DND-41 (cell line): ENCODE data around the gene BARHL1.

ENCODE experiments used
- ATAC-seq: fragments of 200-7000 bp; cut with Tn5 transposase; 3 replicates; pipeline ENCODE4 v1.9.1; 2021; ENCODE audit warnings: low read depth; ENCODE audit not compliant: insufficient read depth
- DNase-seq: peaks from one replicate; pipeline ENCODE4 v3.0.0-alpha.2; 2020
- H2AFZ ChIP-seq: 2 replicates; pipeline ENCODE4 v1.6.0; 2012; ENCODE audit warnings: low read depth, low read length
- H3K27ac ChIP-seq: 2 replicates; pipeline ENCODE4 v1.5.1; 2012; ENCODE audit warnings: low read length, inconsistent platforms
- H3K27me3 ChIP-seq: fragments of 200-600 bp; sonication (generic); 2 replicates; pipeline ENCODE4 v1.6.0; 2012; ENCODE audit warnings: low read length, mild to moderate bottlenecking, inconsistent platforms; ENCODE audit not compliant: insufficient read depth, poor library complexity
- H3K36me3 ChIP-seq: 2 replicates; pipeline ENCODE4 v1.5.1; 2012; ENCODE audit warnings: low read length, inconsistent platforms; ENCODE audit not compliant: insufficient read depth
- H3K4me1 ChIP-seq: 2 replicates; pipeline ENCODE4 v1.5.1; 2012; ENCODE audit warnings: mild to moderate bottlenecking, low read length; ENCODE audit not compliant: insufficient read depth
- H3K4me2 ChIP-seq: 2 replicates; pipeline ENCODE4 v1.6.0; 2012; ENCODE audit warnings: mild to moderate bottlenecking, moderate library complexity, low read length, inconsistent platforms; ENCODE audit not compliant: insufficient read depth
- H3K4me3 ChIP-seq, 2 experiments: fragments of 200-600 bp in 1 of 2; shearing (Covaris generic) in 1 of 2; 2 replicates each; pipeline ENCODE4 v1.5.1; 2012 to 2016; ENCODE audit warnings: inconsistent platforms in 2 of 2, low read length in 2 of 2, mild to moderate bottlenecking in 2 of 2, low read depth in 1 of 2, moderate library complexity in 1 of 2
- H3K79me2 ChIP-seq: 2 replicates; pipeline ENCODE4 v1.6.0; 2012; ENCODE audit warnings: low read length, inconsistent platforms; ENCODE audit not compliant: insufficient read depth
- H3K9ac ChIP-seq: 2 replicates; pipeline ENCODE4 v1.6.0; 2012; ENCODE audit warnings: low read depth, mild to moderate bottlenecking, inconsistent platforms, low read length, moderate library complexity
- H3K9me3 ChIP-seq: 2 replicates; pipeline ENCODE4 v1.5.1; 2012; ENCODE audit warnings: low read length, moderate library complexity, mild to moderate bottlenecking, inconsistent platforms; ENCODE audit not compliant: insufficient read depth, severe bottlenecking
- H4K20me1 ChIP-seq: 2 replicates; pipeline ENCODE4 v1.6.0; 2012; ENCODE audit warnings: low read length; ENCODE audit not compliant: insufficient read depth
- CTCF ChIP-seq: IDR thresholded peaks from 2 replicates; pipeline ENCODE4 v1.5.1; 2012; ENCODE audit warnings: borderline replicate concordance, low read length, moderate library complexity, mild to moderate bottlenecking; ENCODE audit not compliant: poor library complexity, severe bottlenecking; ENCODE audit errors: extremely low read depth
- EZH2 ChIP-seq: IDR thresholded peaks from 3 replicates; pipeline ENCODE4 v1.6.1; 2012; ENCODE audit warnings: borderline replicate concordance, low read depth, mild to moderate bottlenecking, moderate library complexity, low read length, inconsistent platforms; ENCODE audit not compliant: severe bottlenecking

Gene BARHL1

DNA sequence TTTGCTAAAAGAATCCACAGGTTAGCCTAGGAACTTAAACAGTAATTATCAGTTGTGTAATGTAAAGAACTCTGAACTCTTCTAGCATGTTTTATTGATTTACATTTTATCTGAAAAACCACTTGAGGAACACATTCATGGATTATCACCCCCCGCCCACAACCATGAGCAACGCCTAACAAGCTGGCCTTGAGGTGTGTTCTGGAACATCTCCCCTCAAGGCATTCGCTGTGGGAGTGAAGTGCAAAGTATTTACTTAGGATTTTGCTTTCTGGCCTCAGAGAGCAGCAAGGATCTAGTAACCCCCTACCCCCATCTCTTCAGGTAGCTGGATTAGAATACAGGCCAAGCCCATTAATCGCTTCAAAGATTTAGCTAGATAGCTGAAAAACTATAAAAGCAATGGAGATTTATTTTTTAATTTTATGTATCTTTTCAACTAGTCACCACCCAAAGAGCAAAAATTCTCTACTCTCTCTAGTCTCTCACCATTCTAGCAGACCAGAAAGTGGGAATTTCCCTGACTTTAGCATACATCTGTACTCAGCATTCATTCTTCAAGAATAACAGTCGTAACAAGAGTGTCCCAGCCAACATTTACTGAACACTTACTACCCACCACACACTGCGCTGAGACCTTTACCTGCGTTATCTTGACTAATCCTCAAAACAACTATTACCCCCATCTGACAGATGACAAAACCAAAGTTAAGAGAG, 50.2 kb downstream of the BARHL1 start:
- Histone ChIP-seq H3K4me1 (no peaks in the 10 kb centered on the region), H3K27me3 (no peaks in the 10 kb centered on the region), H4K20me1 (no peaks in the 10 kb centered on the region; the same call in 1 of the 2 replicates), H3K4me3 (no peak overlapping the region), H3K4me2 (no peak overlapping the region), H3K9ac (no peak overlapping the region), H3K9me3 (no peaks in the 10 kb centered on the region), H3K27ac (no peak overlapping the region), H3K79me2 (no peaks in the 10 kb centered on the region), H3K36me3 (peaks cover 46% of the 10 kb centered on the region), H2AFZ (no peak overlapping the region)
- no peak for TF ChIP-seq CTCF
- no peak for TF ChIP-seq EZH2
- ATAC-seq: no peak
- DNase-seq: no peak

GRCh38 chr9:132634327-132634726, 51.9 kb downstream of the BARHL1 start:
- H3K4me3 ChIP-seq: no peak overlapping the region
- no peak overlapping the region for H3K27ac ChIP-seq
- no peak for TF ChIP-seq EZH2
- no peak for TF ChIP-seq CTCF
- ATAC-seq (no peak), DNase-seq (no peak)
- no peak overlapping the region for H2AFZ ChIP-seq
- H3K27me3 ChIP-seq: no peaks in the 10 kb centered on the region
- no peaks in the 10 kb centered on the region for H3K79me2 ChIP-seq
- H3K4me1 ChIP-seq: no peaks in the 10 kb centered on the region
- H3K9me3 ChIP-seq: no peaks in the 10 kb centered on the region
- H3K9ac ChIP-seq: no peak overlapping the region
- no peaks in the 10 kb centered on the region; the same call in 1 of the 2 replicates for H4K20me1 ChIP-seq
- no peak overlapping the region for H3K4me2 ChIP-seq
- peaks cover 50% of the 10 kb centered on the region for H3K36me3 ChIP-seq

GRCh38 chr9:132637351-132637750, 54.9 kb downstream of the BARHL1 start:
- no peaks in the 10 kb centered on the region for H3K9me3 ChIP-seq
- H4K20me1 ChIP-seq: no peaks in the 10 kb centered on the region
- H2AFZ ChIP-seq: no peak overlapping the region
- no peaks in the 10 kb centered on the region for H3K4me1 ChIP-seq
- H3K9ac ChIP-seq: no peak overlapping the region
- DNase-seq (no peak), ATAC-seq (no peak)
- H3K27me3 ChIP-seq: no peaks in the 10 kb centered on the region
- no peaks in the 10 kb centered on the region for H3K79me2 ChIP-seq
- no peak for TF ChIP-seq EZH2
- TF ChIP-seq CTCF: no peak
- peaks cover 51% of the 10 kb centered on the region for H3K36me3 ChIP-seq
- H3K4me2 ChIP-seq: no peak overlapping the region
- no peak overlapping the region for H3K27ac ChIP-seq
- no peak overlapping the region for H3K4me3 ChIP-seq

DNA sequence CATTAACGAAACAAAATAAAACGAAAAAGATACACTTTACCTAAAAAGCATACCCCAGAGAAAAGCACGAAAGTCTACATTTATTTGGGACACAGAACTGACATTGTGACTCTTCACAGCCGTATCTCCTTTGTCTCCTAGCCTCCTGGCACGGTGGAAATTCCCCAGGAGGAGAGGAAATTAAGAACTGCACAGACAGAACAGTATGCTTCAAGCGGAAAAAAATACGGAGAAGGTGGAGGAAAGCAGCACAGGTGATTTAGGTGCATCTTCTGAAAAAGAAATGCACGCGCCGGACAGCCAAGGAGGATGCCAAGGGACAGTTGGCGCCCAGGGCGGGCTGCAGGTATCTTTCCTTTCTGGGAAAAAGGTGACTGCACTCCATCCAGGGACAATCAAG, 55.4 kb downstream of the BARHL1 start:
- Histone ChIP-seq H3K27me3 (no peaks in the 10 kb centered on the region), H4K20me1 (no peaks in the 10 kb centered on the region), H2AFZ (no peak overlapping the region), H3K79me2 (no peaks in the 10 kb centered on the region), H3K4me1 (no peaks in the 10 kb centered on the region), H3K9ac (no peak overlapping the region), H3K4me2 (no peak overlapping the region), H3K4me3 (no peak overlapping the region), H3K27ac (no peak overlapping the region), H3K36me3 (peaks cover 52% of the 10 kb centered on the region), H3K9me3 (no peaks in the 10 kb centered on the region)
- no peak for DNase-seq
- no peak for ATAC-seq
- TF ChIP-seq CTCF (no peak), EZH2 (no peak)
